ENCODE results near the gene GSE1. TPM values are rescaled to one million over a fixed set of nuclear protein-coding genes. Genes with fewer than 3 reads are reported as not detected.

The GSE1 gene
- 185 TPM for total RNA-seq

GRCh38 chr16:85612801-85613603, at the start of gene GSE1:
TSS of gene GSE1 (plus strand) at chr16:85613322. CDS start at chr16:85613392, 70 bp downstream.

GRCh38 chr16:85688586-85689284, 75.6 kb downstream of the GSE1 start, which contains the start of gene GINS2:
TSS of gene GINS2 (minus strand) at chr16:85688954. CDS start at chr16:85688898, 56 bp downstream.

Other genes with a start within 250 kb of the GSE1 start
- 7.0 TPM for gene GINS2, start 75.6 kb downstream of the GSE1 start, total RNA-seq
- gene C16orf74, start 137.8 kb downstream of the GSE1 start, total RNA-seq, result 23.1 TPM
- 25.8 TPM for gene EMC8, start 186.2 kb downstream of the GSE1 start, total RNA-seq
- 219 TPM for gene COX4I1, start 186.4 kb downstream of the GSE1 start, total RNA-seq

All from camera-type eye (tissue), 1 donor.